A549 (cell line): ENCODE results near the gene RIT1. TPM values are rescaled to one million over a fixed set of nuclear protein-coding genes. Genes with fewer than 3 reads are reported as not detected.

Experiments
- ATAC-seq, 2 experiments: fragments of 200-7000 bp in 1 of 2; fragments of >200 bp in 1 of 2; cut with Nextera tagmentation in 1 of 2; cut with Tn5 transposase in 1 of 2; 3 replicates each; pipeline versions ENCODE4 v1.8.0 to v1.9.1; 2018 to 2020; ENCODE audit warnings: mild to moderate bottlenecking in 1 of 2, moderate library complexity in 1 of 2
- CTCF ChIA-PET: fragments of 300-600 bp; sonication (Branson Sonifier 250); formaldehyde crosslinking; extraction: SDS; loops from one replicate; lab custom pipeline; 2021; ENCODE audit warnings: antibody characterized with exemption, inconsistent platforms; lab: Yijun Ruan, JAX
- POLR2A ChIA-PET: fragments of 350-600 bp; formaldehyde crosslinking; extraction: SDS; loops from one replicate; lab custom pipeline; 2021; ENCODE audit warnings: antibody characterized with exemption, inconsistent platforms; lab: Yijun Ruan, JAX
- DNase-seq, 2 experiments: peaks; one replicate each; pipeline versions ENCODE4 v3.0.0 to v3.0.0-alpha.2; 2011 to 2016; ENCODE audit warnings: low read depth in 1 of 2, low spot score in 1 of 2
- FAIRE-seq: peaks from 2 replicates; lab custom pipeline; 2011; peaks lifted over from hg19 to GRCh38; lab: Jason Lieb, UNC
- H3K27ac ChIP-seq, 2 experiments: fragments of >200 bp; sonication (Bioruptor Twin); formaldehyde crosslinking; 3 replicates each; pipeline ENCODE4 v1.5.1; 2016 to 2017
- H3K4me1 ChIP-seq: fragments of >200 bp; sonication (Bioruptor Twin); formaldehyde crosslinking; 3 replicates; pipeline ENCODE4 v1.6.1; 2016
- H3K4me2 ChIP-seq: fragments of >200 bp; sonication (Bioruptor Twin); formaldehyde crosslinking; 3 replicates; pipeline ENCODE4 v1.6.1; 2016
- H3K4me3 ChIP-seq: fragments of >200 bp; sonication (Bioruptor Twin); formaldehyde crosslinking; 3 replicates; pipeline ENCODE4 v1.5.1; 2016
- H3K9me3 ChIP-seq: fragments of >200 bp; sonication (Bioruptor Twin); formaldehyde crosslinking; 3 replicates; pipeline ENCODE4 v1.6.1; 2016
- HEYL ChIP-seq: fragments of 250-450 bp; sonication (Bioruptor Pico); IDR thresholded peaks from 2 replicates; pipeline ENCODE4 v1.8.0; 2021; ENCODE audit warnings: mild to moderate bottlenecking, moderate library complexity
- WGBS: methylation state at CpG from one replicate; pipeline ENCODE4 v1.1.6; 2017; ENCODE audit errors: missing lambda C conversion rate; 5-methylcytosine and 5-hydroxymethylcytosine counted together
- polyA plus RNA-seq, 4 experiments: library from polyadenylated mRNA; depleted of rRNA in 3 of 4; stranded (reverse); fragments of >200 nt; fragmentation: RNase III in 1 of 4; extraction: RNeasy Plus Mini Kit Qiagen cat#74134 plus additional on column Dnase treatment in 1 of 4; gene quantifications; 2 replicates in 3 of 4; 3 replicates in 1 of 4; pipeline ENCODE4 v1.2.3, GENCODE V29; 2011 to 2017
- small RNA-seq, 6 experiments: library from RNA; depleted of rRNA; stranded (forward); fragments of <200 nt; gene quantifications; one replicate each; pipeline ENCODE3, GENCODE V24; 2012

The RIT1 gene
- polyA plus RNA-seq, 2 of the 4 experiments (the other 2 are of a cell fraction), result 23.6 to 51.9 TPM

GRCh38 chr1:155847823-155848529, 63.2 kb downstream of the RIT1 start:
- Histone ChIP-seq H3K27ac (no peak overlapping the region), H3K4me2 (no peak overlapping the region), H3K4me3 (no peak overlapping the region), H3K9me3 (no peaks in the 10 kb centered on the region), H3K4me1 (no peaks in the 10 kb centered on the region)
- POLR2A ChIA-PET, result no interaction called here
- FAIRE-seq, result no peak
- 80% methylated on average over 1 of the region's 1 CpG for WGBS
- DNase-seq, result no peak
- ATAC-seq, result no peak
- no peak for TF ChIP-seq HEYL (CRISPR knock-in tag)
- CTCF ChIA-PET, result interaction anchor here (1.8 kb wide), 1 partner anchor 14 kb away, joined by 4 read pairs; no protein-coding TSS in a partner anchor

Small RNA genes lying within 50 kb of the gene (small RNA-seq; reads per million reads assigned to genes)
- 0 to 0.04 (median 0) reads per million in 6 experiments for gene MIR6738
- gene RF00015, result 0 reads per million in 6 experiments
- 0 reads per million in 6 experiments for gene SCARNA4
- gene SNORA80E, result 9.5 to 232 (median 16.1) reads per million in 6 experiments

Other genes with a start within 250 kb of the RIT1 start
- 83.5 and 91.5 TPM in 2 replicates for gene YY1AP1, start 222.6 kb downstream of the RIT1 start, polyA plus RNA-seq (2011; rRNA removed)
- 33.5 to 34.2 TPM (median 33.8 TPM) in 3 replicates for gene YY1AP1, start 222.6 kb downstream of the RIT1 start, polyA plus RNA-seq (2017; fragmentation: RNase III; extraction: RNeasy Plus Mini Kit Qiagen cat#74134 plus additional on column Dnase treatment)
- gene DAP3, start 222.3 kb downstream of the RIT1 start, polyA plus RNA-seq (2011; rRNA removed), result 171 and 182 TPM in 2 replicates
- 94.8 to 102 TPM (median 96.3 TPM) in 3 replicates for gene DAP3, start 222.3 kb downstream of the RIT1 start, polyA plus RNA-seq (2017; fragmentation: RNase III; extraction: RNeasy Plus Mini Kit Qiagen cat#74134 plus additional on column Dnase treatment)
- gene GON4L, start 54.1 kb downstream of the RIT1 start, polyA plus RNA-seq (2011; rRNA removed), result 23.1 and 28.1 TPM in 2 replicates
- 15.1 to 15.7 TPM (median 15.3 TPM) in 3 replicates for gene GON4L, start 54.1 kb downstream of the RIT1 start, polyA plus RNA-seq (2017; fragmentation: RNase III; extraction: RNeasy Plus Mini Kit Qiagen cat#74134 plus additional on column Dnase treatment)
- 2.5 and 2.6 TPM in 2 replicates for gene SYT11, start 51.8 kb downstream of the RIT1 start, polyA plus RNA-seq (2011; rRNA removed)
- gene SYT11, start 51.8 kb downstream of the RIT1 start, polyA plus RNA-seq (2017; fragmentation: RNase III; extraction: RNeasy Plus Mini Kit Qiagen cat#74134 plus additional on column Dnase treatment), result 1.9 to 3.0 TPM (median 2.8 TPM) in 3 replicates
- 69.9 and 72.3 TPM in 2 replicates for gene KHDC4, start 23.1 kb upstream of the RIT1 start, polyA plus RNA-seq (2011; rRNA removed)
- 35.7 to 37.9 TPM (median 37.7 TPM) in 3 replicates for gene KHDC4, start 23.1 kb upstream of the RIT1 start, polyA plus RNA-seq (2017; fragmentation: RNase III; extraction: RNeasy Plus Mini Kit Qiagen cat#74134 plus additional on column Dnase treatment)
- 0.12 TPM in 1 of 2 replicates, not detected in the other for gene RXFP4, start 30.3 kb upstream of the RIT1 start, polyA plus RNA-seq (2011; rRNA removed)
- gene RXFP4, start 30.3 kb upstream of the RIT1 start, polyA plus RNA-seq (2017; fragmentation: RNase III; extraction: RNeasy Plus Mini Kit Qiagen cat#74134 plus additional on column Dnase treatment), result 0.06 TPM in 1 of 3 replicates, not detected in the others
- 67.4 and 69.1 TPM in 2 replicates for gene ARHGEF2, start 67.2 kb upstream of the RIT1 start, polyA plus RNA-seq (2011; rRNA removed)
- gene ARHGEF2, start 67.2 kb upstream of the RIT1 start, polyA plus RNA-seq (2017; fragmentation: RNase III; extraction: RNeasy Plus Mini Kit Qiagen cat#74134 plus additional on column Dnase treatment), result 21.3 to 21.5 TPM (median 21.5 TPM) in 3 replicates
- gene SSR2, start 109.6 kb upstream of the RIT1 start, polyA plus RNA-seq (2011; rRNA removed), result 382 and 581 TPM in 2 replicates
- 255 to 266 TPM (median 261 TPM) in 3 replicates for gene SSR2, start 109.6 kb upstream of the RIT1 start, polyA plus RNA-seq (2017; fragmentation: RNase III; extraction: RNeasy Plus Mini Kit Qiagen cat#74134 plus additional on column Dnase treatment)
- 42.0 and 47.6 TPM in 2 replicates for gene UBQLN4, start 142.4 kb upstream of the RIT1 start, polyA plus RNA-seq (2011; rRNA removed)
- 36.5 to 39.1 TPM (median 38.2 TPM) in 3 replicates for gene UBQLN4, start 142.4 kb upstream of the RIT1 start, polyA plus RNA-seq (2017; fragmentation: RNase III; extraction: RNeasy Plus Mini Kit Qiagen cat#74134 plus additional on column Dnase treatment)
- gene LAMTOR2, start 143.4 kb upstream of the RIT1 start, polyA plus RNA-seq (2011; rRNA removed), result 63.0 and 71.4 TPM in 2 replicates
- 151 to 171 TPM (median 166 TPM) in 3 replicates for gene LAMTOR2, start 143.4 kb upstream of the RIT1 start, polyA plus RNA-seq (2017; fragmentation: RNase III; extraction: RNeasy Plus Mini Kit Qiagen cat#74134 plus additional on column Dnase treatment)
- 0.11 TPM in 1 of 2 replicates, not detected in the other for gene RAB25, start 149.8 kb upstream of the RIT1 start, polyA plus RNA-seq (2011; rRNA removed)
- not detected in 3 replicates for gene RAB25, start 149.8 kb upstream of the RIT1 start, polyA plus RNA-seq (2017; fragmentation: RNase III; extraction: RNeasy Plus Mini Kit Qiagen cat#74134 plus additional on column Dnase treatment)
- gene MEX3A, start 171.1 kb upstream of the RIT1 start, polyA plus RNA-seq (2011; rRNA removed), result 1.8 and 2.4 TPM in 2 replicates
- gene MEX3A, start 171.1 kb upstream of the RIT1 start, polyA plus RNA-seq (2017; fragmentation: RNase III; extraction: RNeasy Plus Mini Kit Qiagen cat#74134 plus additional on column Dnase treatment), result 3.3 to 4.9 TPM (median 4.4 TPM) in 3 replicates
- gene LMNA, start 203.4 kb upstream of the RIT1 start, polyA plus RNA-seq (2011; rRNA removed), result 155 and 214 TPM in 2 replicates
- 286 to 310 TPM (median 288 TPM) in 3 replicates for gene LMNA, start 203.4 kb upstream of the RIT1 start, polyA plus RNA-seq (2017; fragmentation: RNase III; extraction: RNeasy Plus Mini Kit Qiagen cat#74134 plus additional on column Dnase treatment)
- 0.27 and 0.37 TPM in 2 replicates for gene SEMA4A, start 242.2 kb upstream of the RIT1 start, polyA plus RNA-seq (2011; rRNA removed)
- gene SEMA4A, start 242.2 kb upstream of the RIT1 start, polyA plus RNA-seq (2017; fragmentation: RNase III; extraction: RNeasy Plus Mini Kit Qiagen cat#74134 plus additional on column Dnase treatment), result 0.04 to 0.09 TPM (median 0.07 TPM) in 3 replicates